Measurements from ENCODE around the gene ARHGAP6.

DNA sequence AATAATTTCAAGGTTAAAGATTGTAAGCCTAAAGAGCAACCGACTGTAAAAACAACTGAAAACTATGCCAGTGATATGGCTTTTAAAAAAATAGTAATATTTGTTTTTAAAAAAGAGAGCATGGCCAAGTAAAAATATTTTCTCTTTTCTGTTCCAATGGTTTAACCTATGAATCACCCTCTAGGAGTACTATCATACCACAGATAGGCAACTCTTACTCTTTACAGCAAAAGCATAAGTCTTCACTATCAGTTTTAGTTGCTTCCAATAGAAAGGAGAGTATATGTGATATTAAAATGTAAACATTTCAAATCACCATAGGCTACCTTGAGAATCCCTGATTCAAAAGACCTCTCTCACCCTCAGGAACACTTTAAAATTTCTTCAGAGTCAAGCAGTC is 269.9 kb downstream of the ARHGAP6 start:
- TF ChIP-seq CTCF (conservative IDR thresholded peaks at IDR 0.05; ENCODE audit: low read depth, low read length) = no peak
- no peak for TF ChIP-seq BHLHE40 (IDR thresholded peaks at IDR 0.05; ENCODE audit: low read depth, low read length)
- no peak for TF ChIP-seq RAD21 (IDR thresholded peaks at IDR 0.05; ENCODE audit: low read length)
- TF ChIP-seq MAZ (IDR thresholded peaks at IDR 0.05; ENCODE audit: borderline replicate concordance, low read depth, low read length) = no peak
- TF ChIP-seq MAFK (IDR thresholded peaks at IDR 0.05; ENCODE audit: low read depth, low read length) = no peak
- TF ChIP-seq SMC3 (IDR thresholded peaks at IDR 0.05; ENCODE audit: low read depth, low read length) = no peak
- TF ChIP-seq RCOR1 (IDR thresholded peaks at IDR 0.05; ENCODE audit: insufficient replicate concordance, low read length) = no peak
- no peak for TF ChIP-seq POLR2A (IDR thresholded peaks at IDR 0.05; ENCODE audit: low read depth, low read length)
- no peak for TF ChIP-seq MXI1 (IDR thresholded peaks at IDR 0.05; ENCODE audit: borderline replicate concordance, low read depth, low read length)
- TF ChIP-seq, protein P1, sequence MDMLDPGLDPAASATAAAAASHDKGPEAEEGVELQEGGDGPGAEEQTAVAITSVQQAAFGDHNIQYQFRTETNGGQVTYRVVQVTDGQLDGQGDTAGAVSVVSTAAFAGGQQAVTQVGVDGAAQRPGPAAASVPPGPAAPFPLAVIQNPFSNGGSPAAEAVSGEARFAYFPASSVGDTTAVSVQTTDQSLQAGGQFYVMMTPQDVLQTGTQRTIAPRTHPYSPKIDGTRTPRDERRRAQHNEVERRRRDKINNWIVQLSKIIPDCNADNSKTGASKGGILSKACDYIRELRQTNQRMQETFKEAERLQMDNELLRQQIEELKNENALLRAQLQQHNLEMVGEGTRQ (IDR thresholded peaks at IDR 0.05; ENCODE audit: low read depth, low read length) = no peak
- no peak for TF ChIP-seq RFX5 (IDR thresholded peaks at IDR 0.05; ENCODE audit: low read depth, low read length)
- TF ChIP-seq NFE2L2 (IDR thresholded peaks at IDR 0.05; ENCODE audit: low read depth, low read length) = no peak
- TF ChIP-seq, protein P2, sequence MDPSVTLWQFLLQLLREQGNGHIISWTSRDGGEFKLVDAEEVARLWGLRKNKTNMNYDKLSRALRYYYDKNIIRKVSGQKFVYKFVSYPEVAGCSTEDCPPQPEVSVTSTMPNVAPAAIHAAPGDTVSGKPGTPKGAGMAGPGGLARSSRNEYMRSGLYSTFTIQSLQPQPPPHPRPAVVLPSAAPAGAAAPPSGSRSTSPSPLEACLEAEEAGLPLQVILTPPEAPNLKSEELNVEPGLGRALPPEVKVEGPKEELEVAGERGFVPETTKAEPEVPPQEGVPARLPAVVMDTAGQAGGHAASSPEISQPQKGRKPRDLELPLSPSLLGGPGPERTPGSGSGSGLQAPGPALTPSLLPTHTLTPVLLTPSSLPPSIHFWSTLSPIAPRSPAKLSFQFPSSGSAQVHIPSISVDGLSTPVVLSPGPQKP (IDR thresholded peaks at IDR 0.05; ENCODE audit: borderline replicate concordance, low read depth, low read length) = no peak
- TF ChIP-seq CHD1 (IDR thresholded peaks at IDR 0.05; ENCODE audit: low read depth, low read length) = no peak
